WTC11 (cell line): ENCODE data around the gene CAPN15. TPM values are rescaled to one million over a fixed set of nuclear protein-coding genes. Genes with fewer than 3 reads are reported as not detected.

Experiments used
- ATAC-seq: fragments of 200-7000 bp; cut with Tn5 transposase; 2 replicates; pipeline ENCODE4 v1.10.0; 2021; ENCODE audit warnings: mild to moderate bottlenecking, moderate library complexity
- CTCF ChIA-PET: fragments of 300-600 bp; sonication (Branson Sonifier 250); formaldehyde crosslinking; loops from one replicate; lab custom pipeline; 2021; ENCODE audit warnings: antibody characterized with exemption; lab: Charles Lee
- POLR2A ChIA-PET: fragments of 350-600 bp; sonication (Branson Sonifier 250); formaldehyde crosslinking; loops from one replicate; lab custom pipeline; 2021; ENCODE audit warnings: antibody characterized with exemption; lab: Charles Lee
- DNase-seq: peaks from one replicate; pipeline ENCODE4 v3.0.0; 2021; ENCODE audit warnings: low spot score
- H3K27ac Mint-ChIP-seq: 2 replicates; pipeline ENCODE4 v1.8.0; 2021; ENCODE audit warnings: mixed read lengths
- H3K27me3 Mint-ChIP-seq: 2 replicates; pipeline ENCODE4 v1.8.0; 2021; ENCODE audit warnings: low read depth, mild to moderate bottlenecking, moderate library complexity, mixed read lengths
- H3K36me3 Mint-ChIP-seq: 2 replicates; pipeline ENCODE4 v1.8.0; 2021; ENCODE audit warnings: mixed read lengths
- H3K4me1 Mint-ChIP-seq: 2 replicates; pipeline ENCODE4 v1.8.0; 2022; ENCODE audit warnings: mixed read lengths
- H3K4me3 Mint-ChIP-seq: 2 replicates; pipeline ENCODE4 v1.8.0; 2021; ENCODE audit warnings: mild to moderate bottlenecking, moderate library complexity, mixed read lengths
- H3K9me3 Mint-ChIP-seq: 2 replicates; pipeline ENCODE4 v1.8.0; 2021; ENCODE audit warnings: mixed read lengths
- ATF1 ChIP-seq: sonication (generic); formaldehyde crosslinking; IDR thresholded peaks from 2 replicates; pipeline ENCODE4 v1.8.1; 2023; ENCODE audit warnings: mild to moderate bottlenecking, moderate library complexity, missing genetic modification reagents
- E2F1 ChIP-seq: sonication (generic); formaldehyde crosslinking; IDR thresholded peaks from 2 replicates; pipeline ENCODE4 v1.8.0; 2022; ENCODE audit warnings: mild to moderate bottlenecking, missing genetic modification reagents
- ELF4 ChIP-seq: sonication (generic); formaldehyde crosslinking; IDR thresholded peaks from 2 replicates; pipeline ENCODE4 v1.8.1; 2022; ENCODE audit warnings: low read depth, mild to moderate bottlenecking, moderate library complexity, missing genetic modification reagents
- ETV6 ChIP-seq: sonication (generic); formaldehyde crosslinking; IDR thresholded peaks from 2 replicates; pipeline ENCODE4 v1.8.1; 2022; ENCODE audit warnings: mild to moderate bottlenecking, missing genetic modification reagents
- GABPB1 ChIP-seq: sonication (generic); formaldehyde crosslinking; IDR thresholded peaks from 2 replicates; pipeline ENCODE4 v1.8.1; 2023; ENCODE audit warnings: mild to moderate bottlenecking, missing genetic modification reagents
- GTF2I ChIP-seq: fragments of 250-450 bp; sonication (Bioruptor Pico); conservative IDR thresholded peaks from 2 replicates; pipeline ENCODE4 v1.4.0; 2021; ENCODE audit warnings: mild to moderate bottlenecking
- JAZF1 ChIP-seq: fragments of 250-450 bp; sonication (Bioruptor Pico); IDR thresholded peaks from 2 replicates; pipeline ENCODE4 v1.9.0; 2021; ENCODE audit warnings: moderate library complexity, mild to moderate bottlenecking, inconsistent platforms
- KAT7 ChIP-seq: sonication (generic); formaldehyde crosslinking; IDR thresholded peaks from 2 replicates; pipeline ENCODE4 v1.8.1; 2023; ENCODE audit warnings: missing genetic modification reagents, mild to moderate bottlenecking, borderline replicate concordance
- SOX15 ChIP-seq: fragments of 250-450 bp; sonication (Bioruptor Pico); IDR thresholded peaks from 2 replicates; pipeline ENCODE4 v1.9.0; 2021; ENCODE audit warnings: mild to moderate bottlenecking
- TCF7 ChIP-seq: sonication (generic); formaldehyde crosslinking; IDR thresholded peaks from 2 replicates; pipeline ENCODE4 v1.8.0; 2022; ENCODE audit warnings: mild to moderate bottlenecking, low read depth, missing genetic modification reagents, moderate library complexity
- TP53 ChIP-seq: sonication (generic); formaldehyde crosslinking; IDR thresholded peaks from 2 replicates; pipeline ENCODE4 v1.8.1; 2023; ENCODE audit warnings: mild to moderate bottlenecking, missing genetic modification reagents
- ZNF396 ChIP-seq: fragments of 250-450 bp; sonication (Bioruptor Pico); IDR thresholded peaks from 2 replicates; pipeline ENCODE4 v1.8.0; 2021; ENCODE audit warnings: mild to moderate bottlenecking, moderate library complexity, borderline replicate concordance
- ZNF671 ChIP-seq: fragments of 250-450 bp; sonication (Bioruptor Pico); IDR thresholded peaks from 2 replicates; pipeline ENCODE4 v1.8.0; 2021; ENCODE audit warnings: mild to moderate bottlenecking
- total RNA-seq: library from RNA; stranded (reverse); gene quantifications from 3 replicates; pipeline ENCODE4 v1.2.3, GENCODE V29; 2021
- TF ChIP-seq, protein P1 (sequence below): fragments of 250-450 bp; sonication (Bioruptor Pico); IDR thresholded peaks from 2 replicates; pipeline ENCODE4 v1.9.0; 2021; ENCODE audit warnings: mild to moderate bottlenecking
- TF ChIP-seq, protein P2 (sequence below): sonication (generic); formaldehyde crosslinking; IDR thresholded peaks from 2 replicates; pipeline ENCODE4 v1.8.0; 2023; ENCODE audit warnings: missing genetic modification reagents, mild to moderate bottlenecking, borderline replicate concordance
- TF ChIP-seq, protein P3 (sequence below): sonication (generic); formaldehyde crosslinking; IDR thresholded peaks from 2 replicates; pipeline ENCODE4 v1.8.1; 2022; ENCODE audit warnings: mild to moderate bottlenecking, moderate library complexity, missing genetic modification reagents
- TF ChIP-seq, protein P4 (sequence below): sonication (generic); formaldehyde crosslinking; IDR thresholded peaks from 2 replicates; pipeline ENCODE4 v1.8.1; 2023; ENCODE audit warnings: mild to moderate bottlenecking, missing genetic modification reagents
- TF ChIP-seq, protein P5 (sequence below): sonication (generic); formaldehyde crosslinking; conservative IDR thresholded peaks from 2 replicates; pipeline ENCODE4 v1.8.1; 2022; ENCODE audit warnings: mild to moderate bottlenecking, missing genetic modification reagents

Gene CAPN15
- total RNA-seq, 1 experiment from 2014 or later = 110 TPM

DNA sequence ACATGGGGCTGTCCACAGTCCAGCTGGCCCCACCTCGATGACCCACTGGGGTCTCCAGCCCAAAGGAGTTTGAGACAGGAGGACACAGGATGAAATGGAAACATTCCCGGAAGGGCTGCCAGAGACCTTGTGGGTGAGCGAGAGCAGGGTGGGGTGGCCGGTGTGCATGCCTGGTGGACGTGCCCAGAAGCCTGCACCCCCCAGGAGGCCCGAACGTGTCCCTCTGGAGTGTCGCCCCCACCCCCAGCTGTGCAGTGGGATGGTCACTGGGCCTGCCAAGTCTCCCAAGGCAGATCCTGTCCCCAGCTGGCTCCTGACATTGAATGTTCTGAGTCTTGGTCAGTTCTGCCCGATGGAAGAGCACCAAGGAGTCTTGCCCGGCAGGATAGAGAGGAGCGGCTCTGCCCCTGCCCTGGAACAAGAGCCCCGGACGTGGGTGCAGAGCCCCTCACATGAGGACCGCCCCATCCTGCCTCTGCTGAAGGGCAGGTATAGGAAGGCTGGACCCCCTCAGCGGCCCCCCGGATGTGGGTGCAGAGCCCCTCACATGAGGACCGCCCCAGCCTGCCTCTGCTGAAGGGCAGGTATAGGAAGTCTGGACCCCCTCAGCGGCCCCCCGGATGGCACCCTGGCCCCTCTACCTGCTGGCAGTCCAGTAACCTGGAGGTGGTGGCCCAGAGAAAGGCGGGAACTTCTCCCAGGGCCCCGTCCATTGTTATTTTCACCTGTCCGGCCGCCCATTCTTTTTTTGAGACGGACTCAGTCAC is 3.1 kb upstream of the CAPN15 start:
- peaks cover 4% of the 10 kb centered on the region; the same call in 1 of the 2 replicates for H3K36me3 Mint-ChIP-seq
- H3K4me3 Mint-ChIP-seq = no peak overlapping the region
- ATAC-seq (no peak), DNase-seq (no peak)
- H3K9me3 Mint-ChIP-seq = no peaks in the 10 kb centered on the region
- TF ChIP-seq E2F1 (CRISPR knock-in tag) (no peak), ELF4 (CRISPR knock-in tag) (no peak), GABPB1 (CRISPR knock-in tag) (no peak), KAT7 (CRISPR knock-in tag) (no peak), ZNF671 (CRISPR knock-in tag) (no peak), ZNF396 (no peak), GTF2I (CRISPR knock-in tag) (no peak), TP53 (CRISPR knock-in tag) (no peak), ETV6 (CRISPR knock-in tag) (no peak), SOX15 (CRISPR knock-in tag) (no peak), TCF7 (CRISPR knock-in tag) (no peak), ATF1 (CRISPR knock-in tag) (no peak), JAZF1 (CRISPR knock-in tag) (no peak)
- TF ChIP-seq, protein P1, sequence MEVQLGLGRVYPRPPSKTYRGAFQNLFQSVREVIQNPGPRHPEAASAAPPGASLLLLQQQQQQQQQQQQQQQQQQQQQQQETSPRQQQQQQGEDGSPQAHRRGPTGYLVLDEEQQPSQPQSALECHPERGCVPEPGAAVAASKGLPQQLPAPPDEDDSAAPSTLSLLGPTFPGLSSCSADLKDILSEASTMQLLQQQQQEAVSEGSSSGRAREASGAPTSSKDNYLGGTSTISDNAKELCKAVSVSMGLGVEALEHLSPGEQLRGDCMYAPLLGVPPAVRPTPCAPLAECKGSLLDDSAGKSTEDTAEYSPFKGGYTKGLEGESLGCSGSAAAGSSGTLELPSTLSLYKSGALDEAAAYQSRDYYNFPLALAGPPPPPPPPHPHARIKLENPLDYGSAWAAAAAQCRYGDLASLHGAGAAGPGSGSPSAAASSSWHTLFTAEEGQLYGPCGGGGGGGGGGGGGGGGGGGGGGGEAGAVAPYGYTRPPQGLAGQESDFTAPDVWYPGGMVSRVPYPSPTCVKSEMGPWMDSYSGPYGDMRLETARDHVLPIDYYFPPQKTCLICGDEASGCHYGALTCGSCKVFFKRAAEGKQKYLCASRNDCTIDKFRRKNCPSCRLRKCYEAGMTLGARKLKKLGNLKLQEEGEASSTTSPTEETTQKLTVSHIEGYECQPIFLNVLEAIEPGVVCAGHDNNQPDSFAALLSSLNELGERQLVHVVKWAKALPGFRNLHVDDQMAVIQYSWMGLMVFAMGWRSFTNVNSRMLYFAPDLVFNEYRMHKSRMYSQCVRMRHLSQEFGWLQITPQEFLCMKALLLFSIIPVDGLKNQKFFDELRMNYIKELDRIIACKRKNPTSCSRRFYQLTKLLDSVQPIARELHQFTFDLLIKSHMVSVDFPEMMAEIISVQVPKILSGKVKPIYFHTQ = no peak
- TF ChIP-seq, protein P2, sequence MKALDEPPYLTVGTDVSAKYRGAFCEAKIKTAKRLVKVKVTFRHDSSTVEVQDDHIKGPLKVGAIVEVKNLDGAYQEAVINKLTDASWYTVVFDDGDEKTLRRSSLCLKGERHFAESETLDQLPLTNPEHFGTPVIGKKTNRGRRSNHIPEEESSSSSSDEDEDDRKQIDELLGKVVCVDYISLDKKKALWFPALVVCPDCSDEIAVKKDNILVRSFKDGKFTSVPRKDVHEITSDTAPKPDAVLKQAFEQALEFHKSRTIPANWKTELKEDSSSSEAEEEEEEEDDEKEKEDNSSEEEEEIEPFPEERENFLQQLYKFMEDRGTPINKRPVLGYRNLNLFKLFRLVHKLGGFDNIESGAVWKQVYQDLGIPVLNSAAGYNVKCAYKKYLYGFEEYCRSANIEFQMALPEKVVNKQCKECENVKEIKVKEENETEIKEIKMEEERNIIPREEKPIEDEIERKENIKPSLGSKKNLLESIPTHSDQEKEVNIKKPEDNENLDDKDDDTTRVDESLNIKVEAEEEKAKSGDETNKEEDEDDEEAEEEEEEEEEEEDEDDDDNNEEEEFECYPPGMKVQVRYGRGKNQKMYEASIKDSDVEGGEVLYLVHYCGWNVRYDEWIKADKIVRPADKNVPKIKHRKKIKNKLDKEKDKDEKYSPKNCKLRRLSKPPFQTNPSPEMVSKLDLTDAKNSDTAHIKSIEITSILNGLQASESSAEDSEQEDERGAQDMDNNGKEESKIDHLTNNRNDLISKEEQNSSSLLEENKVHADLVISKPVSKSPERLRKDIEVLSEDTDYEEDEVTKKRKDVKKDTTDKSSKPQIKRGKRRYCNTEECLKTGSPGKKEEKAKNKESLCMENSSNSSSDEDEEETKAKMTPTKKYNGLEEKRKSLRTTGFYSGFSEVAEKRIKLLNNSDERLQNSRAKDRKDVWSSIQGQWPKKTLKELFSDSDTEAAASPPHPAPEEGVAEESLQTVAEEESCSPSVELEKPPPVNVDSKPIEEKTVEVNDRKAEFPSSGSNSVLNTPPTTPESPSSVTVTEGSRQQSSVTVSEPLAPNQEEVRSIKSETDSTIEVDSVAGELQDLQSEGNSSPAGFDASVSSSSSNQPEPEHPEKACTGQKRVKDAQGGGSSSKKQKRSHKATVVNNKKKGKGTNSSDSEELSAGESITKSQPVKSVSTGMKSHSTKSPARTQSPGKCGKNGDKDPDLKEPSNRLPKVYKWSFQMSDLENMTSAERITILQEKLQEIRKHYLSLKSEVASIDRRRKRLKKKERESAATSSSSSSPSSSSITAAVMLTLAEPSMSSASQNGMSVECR (CRISPR knock-in tag) = no peak
- TF ChIP-seq, protein P3, sequence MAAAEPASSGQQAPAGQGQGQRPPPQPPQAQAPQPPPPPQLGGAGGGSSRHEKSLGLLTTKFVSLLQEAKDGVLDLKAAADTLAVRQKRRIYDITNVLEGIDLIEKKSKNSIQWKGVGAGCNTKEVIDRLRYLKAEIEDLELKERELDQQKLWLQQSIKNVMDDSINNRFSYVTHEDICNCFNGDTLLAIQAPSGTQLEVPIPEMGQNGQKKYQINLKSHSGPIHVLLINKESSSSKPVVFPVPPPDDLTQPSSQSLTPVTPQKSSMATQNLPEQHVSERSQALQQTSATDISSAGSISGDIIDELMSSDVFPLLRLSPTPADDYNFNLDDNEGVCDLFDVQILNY = no peak
- TF ChIP-seq, protein P4, sequence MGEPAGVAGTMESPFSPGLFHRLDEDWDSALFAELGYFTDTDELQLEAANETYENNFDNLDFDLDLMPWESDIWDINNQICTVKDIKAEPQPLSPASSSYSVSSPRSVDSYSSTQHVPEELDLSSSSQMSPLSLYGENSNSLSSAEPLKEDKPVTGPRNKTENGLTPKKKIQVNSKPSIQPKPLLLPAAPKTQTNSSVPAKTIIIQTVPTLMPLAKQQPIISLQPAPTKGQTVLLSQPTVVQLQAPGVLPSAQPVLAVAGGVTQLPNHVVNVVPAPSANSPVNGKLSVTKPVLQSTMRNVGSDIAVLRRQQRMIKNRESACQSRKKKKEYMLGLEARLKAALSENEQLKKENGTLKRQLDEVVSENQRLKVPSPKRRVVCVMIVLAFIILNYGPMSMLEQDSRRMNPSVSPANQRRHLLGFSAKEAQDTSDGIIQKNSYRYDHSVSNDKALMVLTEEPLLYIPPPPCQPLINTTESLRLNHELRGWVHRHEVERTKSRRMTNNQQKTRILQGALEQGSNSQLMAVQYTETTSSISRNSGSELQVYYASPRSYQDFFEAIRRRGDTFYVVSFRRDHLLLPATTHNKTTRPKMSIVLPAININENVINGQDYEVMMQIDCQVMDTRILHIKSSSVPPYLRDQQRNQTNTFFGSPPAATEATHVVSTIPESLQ (CRISPR knock-in tag) = no peak
- TF ChIP-seq, protein P5, sequence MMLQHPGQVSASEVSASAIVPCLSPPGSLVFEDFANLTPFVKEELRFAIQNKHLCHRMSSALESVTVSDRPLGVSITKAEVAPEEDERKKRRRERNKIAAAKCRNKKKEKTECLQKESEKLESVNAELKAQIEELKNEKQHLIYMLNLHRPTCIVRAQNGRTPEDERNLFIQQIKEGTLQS (CRISPR knock-in tag) = no peak
- ChIA-PET CTCF (interaction anchor here (1.0 kb wide), 1 partner anchor 133 kb away, joined by 3 read pairs; no protein-coding TSS in a partner anchor), POLR2A (no interaction called here)
- peak overlapping the region; percentile 79; the same call in 1 of the 2 replicates for H3K27ac Mint-ChIP-seq
- H3K27me3 Mint-ChIP-seq = no peaks in the 10 kb centered on the region
- peaks cover 17% of the 10 kb centered on the region for H3K4me1 Mint-ChIP-seq
